Activated CD4-positive, alpha-beta T cell treated with anti-CD3 and anti-CD28 coated beads, Interleukin-2, amount 10 ng/mL, durations not matched to agents 7 days and 5 days (primary cell): Measurements from ENCODE around the gene GRM7. TPM values are rescaled to one million over a fixed set of nuclear protein-coding genes. Genes with fewer than 3 reads are reported as not detected.

Experiments
- CTCF ChIA-PET: fragments of 350-600 bp; sonication (Branson Sonifier 250); formaldehyde crosslinking; loops from one replicate; lab custom pipeline; 2021; ENCODE audit warnings: antibody characterized with exemption; lab: Charles Lee
- POLR2A ChIA-PET: fragments of 350-600 bp; sonication (Branson Sonifier 250); formaldehyde crosslinking; loops from one replicate; lab custom pipeline; 2021; ENCODE audit warnings: antibody characterized with exemption; lab: Charles Lee
- DNase-seq: peaks from one replicate; pipeline ENCODE4 v3.0.0-alpha.2; 2020
- H3K27ac Mint-ChIP-seq: one replicate; pipeline ENCODE4 v1.8.0; 2021; ENCODE audit warnings: mild to moderate bottlenecking, moderate library complexity, mixed read lengths
- H3K27me3 Mint-ChIP-seq: one replicate; pipeline ENCODE4 v1.8.0; 2021; ENCODE audit warnings: mixed read lengths
- H3K36me3 Mint-ChIP-seq: one replicate; pipeline ENCODE4 v1.8.0; 2021; ENCODE audit warnings: low read depth, mixed read lengths
- H3K4me1 Mint-ChIP-seq: one replicate; pipeline ENCODE4 v1.8.0; 2021; ENCODE audit warnings: mixed read lengths
- H3K4me3 Mint-ChIP-seq: one replicate; pipeline ENCODE4 v1.8.0; 2021; ENCODE audit warnings: mild to moderate bottlenecking, moderate library complexity, mixed read lengths
- H3K9me3 Mint-ChIP-seq: one replicate; pipeline ENCODE4 v1.8.0; 2021; ENCODE audit warnings: mixed read lengths
- total RNA-seq, 2 experiments: library from RNA; stranded (reverse); gene quantifications; one replicate each; pipeline ENCODE4 v1.2.3, GENCODE V29; 2021

Gene GRM7
- total RNA-seq, 2 experiments from 2014 or later = not detected

GRCh38 chr3:7322957-7323669 is 462.2 kb downstream of the GRM7 start:
- Mint-ChIP-seq H3K27me3 (no peaks in the 10 kb centered on the region), H3K4me3 (no peak overlapping the region), H3K4me1 (no peaks in the 10 kb centered on the region), H3K36me3 (no peaks in the 10 kb centered on the region), H3K27ac (no peak overlapping the region), H3K9me3 (peaks cover 3% of the 10 kb centered on the region)
- CTCF ChIA-PET = no interaction called here
- POLR2A ChIA-PET = no interaction called here
- no peak for DNase-seq

- H3K4me1 Mint-ChIP-seq = no peaks in the 10 kb centered on the region
- ChIA-PET POLR2A (no interaction called here), CTCF (no interaction called here)
These were observed 467.4 kb downstream of the GRM7 start for GRCh38 chr3:7328339-7328738.

GRCh38 chr3:7332696-7333095 is 471.8 kb downstream of the GRM7 start:
- no peaks in the 10 kb centered on the region for H3K36me3 Mint-ChIP-seq
- POLR2A ChIA-PET = no interaction called here
- H3K9me3 Mint-ChIP-seq = peaks cover 2% of the 10 kb centered on the region
- H3K27ac Mint-ChIP-seq = no peak overlapping the region
- H3K27me3 Mint-ChIP-seq = no peaks in the 10 kb centered on the region
- CTCF ChIA-PET = interaction anchor here (1.1 kb wide), 1 partner anchor 36 kb away, joined by 4 read pairs; no protein-coding TSS in a partner anchor
- no peaks in the 10 kb centered on the region for H3K4me1 Mint-ChIP-seq
- no peak for DNase-seq
- H3K4me3 Mint-ChIP-seq = no peak overlapping the region

More at GRCh38 chr3:7328339-7328738, 467.4 kb downstream of the GRM7 start:
- DNase-seq = no peak
- H3K9me3 Mint-ChIP-seq = no peaks in the 10 kb centered on the region
- H3K27me3 Mint-ChIP-seq = no peaks in the 10 kb centered on the region
- H3K4me3 Mint-ChIP-seq = no peak overlapping the region
- no peaks in the 10 kb centered on the region for H3K36me3 Mint-ChIP-seq
- no peak overlapping the region for H3K27ac Mint-ChIP-seq

- Mint-ChIP-seq H3K36me3 (no peaks in the 10 kb centered on the region), H3K4me1 (no peaks in the 10 kb centered on the region), H3K27me3 (no peaks in the 10 kb centered on the region), H3K4me3 (no peak overlapping the region), H3K9me3 (peaks cover 4% of the 10 kb centered on the region), H3K27ac (no peak overlapping the region)
- CTCF ChIA-PET = interaction anchor here (1.1 kb wide), 1 partner anchor 36 kb away, joined by 4 read pairs; no protein-coding TSS in a partner anchor
- POLR2A ChIA-PET = no interaction called here
- DNase-seq = no peak
These were observed 472.2 kb downstream of the GRM7 start for GRCh38 chr3:7333125-7333524.

GRCh38 chr3:7340795-7341194 is 479.9 kb downstream of the GRM7 start:
- POLR2A ChIA-PET = no interaction called here
- CTCF ChIA-PET = no interaction called here
- H3K27me3 Mint-ChIP-seq = no peaks in the 10 kb centered on the region
- no peak overlapping the region for H3K27ac Mint-ChIP-seq
- H3K36me3 Mint-ChIP-seq = no peaks in the 10 kb centered on the region
- H3K9me3 Mint-ChIP-seq = peaks cover 4% of the 10 kb centered on the region
- H3K4me3 Mint-ChIP-seq = no peak overlapping the region
- H3K4me1 Mint-ChIP-seq = no peaks in the 10 kb centered on the region
- no peak for DNase-seq

GRCh38 chr3:7346364-7346763 is 485.4 kb downstream of the GRM7 start:
- no peaks in the 10 kb centered on the region for H3K9me3 Mint-ChIP-seq
- H3K27me3 Mint-ChIP-seq = no peaks in the 10 kb centered on the region
- DNase-seq = no peak
- POLR2A ChIA-PET = no interaction called here
- H3K36me3 Mint-ChIP-seq = no peaks in the 10 kb centered on the region
- CTCF ChIA-PET = no interaction called here
- no peaks in the 10 kb centered on the region for H3K4me1 Mint-ChIP-seq
- H3K4me3 Mint-ChIP-seq = no peak overlapping the region
- no peak overlapping the region for H3K27ac Mint-ChIP-seq

- no peaks in the 10 kb centered on the region for H3K4me1 Mint-ChIP-seq
- no peaks in the 10 kb centered on the region for H3K27me3 Mint-ChIP-seq
- no peak for DNase-seq
- H3K4me3 Mint-ChIP-seq = no peak overlapping the region
- no peak overlapping the region for H3K27ac Mint-ChIP-seq
- CTCF ChIA-PET = no interaction called here
- no peaks in the 10 kb centered on the region for H3K9me3 Mint-ChIP-seq
- H3K36me3 Mint-ChIP-seq = no peaks in the 10 kb centered on the region
- POLR2A ChIA-PET = no interaction called here
These were observed 496.2 kb downstream of the GRM7 start for GRCh38 chr3:7357101-7357500.

GRCh38 chr3:7367968-7368367 is 507.1 kb downstream of the GRM7 start:
- Mint-ChIP-seq H3K27me3 (no peaks in the 10 kb centered on the region), H3K9me3 (no peaks in the 10 kb centered on the region), H3K27ac (no peak overlapping the region), H3K36me3 (no peaks in the 10 kb centered on the region), H3K4me1 (no peaks in the 10 kb centered on the region), H3K4me3 (no peak overlapping the region)
- POLR2A ChIA-PET = no interaction called here
- DNase-seq = no peak
- CTCF ChIA-PET = interaction anchor here (1.1 kb wide), 1 partner anchor 113 kb away, joined by 3 read pairs; no protein-coding TSS in a partner anchor

GRCh38 chr3:7368597-7368996 is 507.7 kb downstream of the GRM7 start:
- CTCF ChIA-PET = no interaction called here
- no peak overlapping the region for H3K27ac Mint-ChIP-seq

GRCh38 chr3:7371693-7372572 is 511.0 kb downstream of the GRM7 start:
- no peaks in the 10 kb centered on the region for H3K27me3 Mint-ChIP-seq
- no peaks in the 10 kb centered on the region for H3K4me1 Mint-ChIP-seq
- no peak overlapping the region for H3K27ac Mint-ChIP-seq
- POLR2A ChIA-PET = no interaction called here
- H3K36me3 Mint-ChIP-seq = no peaks in the 10 kb centered on the region
- no peak for DNase-seq
- no peaks in the 10 kb centered on the region for H3K9me3 Mint-ChIP-seq
- no peak overlapping the region for H3K4me3 Mint-ChIP-seq
- CTCF ChIA-PET = no interaction called here

More at GRCh38 chr3:7368597-7368996, 507.7 kb downstream of the GRM7 start:
- Mint-ChIP-seq H3K27me3 (no peaks in the 10 kb centered on the region), H3K36me3 (no peaks in the 10 kb centered on the region), H3K9me3 (no peaks in the 10 kb centered on the region), H3K4me1 (no peaks in the 10 kb centered on the region), H3K4me3 (no peak overlapping the region)
- POLR2A ChIA-PET = no interaction called here
- DNase-seq = no peak

GRCh38 chr3:7377103-7377502 is 516.2 kb downstream of the GRM7 start:
- H3K36me3 Mint-ChIP-seq = no peaks in the 10 kb centered on the region
- H3K27ac Mint-ChIP-seq = no peak overlapping the region
- H3K4me3 Mint-ChIP-seq = no peak overlapping the region
- POLR2A ChIA-PET = no interaction called here
- no peak for DNase-seq
- CTCF ChIA-PET = no interaction called here
- no peaks in the 10 kb centered on the region for H3K27me3 Mint-ChIP-seq
- no peaks in the 10 kb centered on the region for H3K4me1 Mint-ChIP-seq
- H3K9me3 Mint-ChIP-seq = no peaks in the 10 kb centered on the region

- Mint-ChIP-seq H3K27me3 (no peaks in the 10 kb centered on the region), H3K4me3 (no peak overlapping the region), H3K36me3 (no peaks in the 10 kb centered on the region), H3K9me3 (no peaks in the 10 kb centered on the region), H3K27ac (no peak overlapping the region), H3K4me1 (no peaks in the 10 kb centered on the region)
- DNase-seq = no peak
- ChIA-PET CTCF (no interaction called here), POLR2A (no interaction called here)
These were observed 520.8 kb downstream of the GRM7 start for GRCh38 chr3:7381741-7382140.

GRCh38 chr3:7382293-7383010 is 521.5 kb downstream of the GRM7 start:
- ChIA-PET CTCF (no interaction called here), POLR2A (no interaction called here)
- H3K4me1 Mint-ChIP-seq = no peaks in the 10 kb centered on the region

More at GRCh38 chr3:7382293-7383010, 521.5 kb downstream of the GRM7 start:
- no peak for DNase-seq
- H3K36me3 Mint-ChIP-seq = no peaks in the 10 kb centered on the region
- H3K27ac Mint-ChIP-seq = no peak overlapping the region
- H3K9me3 Mint-ChIP-seq = no peaks in the 10 kb centered on the region
- H3K27me3 Mint-ChIP-seq = no peaks in the 10 kb centered on the region
- no peak overlapping the region for H3K4me3 Mint-ChIP-seq
